Neural progenitor cell (in vitro differentiated cells): Measurements from ENCODE around the gene ALS2CL.

Experiments used
- CTCF ChIP-seq: fragments of 200-600 bp; sonication (generic); IDR thresholded peaks from 2 replicates; pipeline ENCODE4 v1.5.1; 2017; ENCODE audit warnings: antibody characterized with exemption, mild to moderate bottlenecking
- EZH2 ChIP-seq: fragments of 200-600 bp; sonication (generic); IDR thresholded peaks from 2 replicates; pipeline ENCODE4 v1.6.1; 2017; ENCODE audit warnings: antibody characterized with exemption, mild to moderate bottlenecking, moderate library complexity
- EZH2phosphoT487 ChIP-seq: fragments of 200-600 bp; sonication (generic); IDR thresholded peaks from 2 replicates; pipeline ENCODE4 v1.6.1; 2017; ENCODE audit warnings: antibody characterized with exemption

GRCh38 chr3:46737329-46737731, 43.9 kb upstream of the ALS2CL start:
- TF ChIP-seq CTCF (no peak), EZH2 (no peak), EZH2phosphoT487 (no peak)
